ENCODE data around the gene TMIGD2. TPM values are rescaled to one million over a fixed set of nuclear protein-coding genes. Genes with fewer than 3 reads are reported as not detected.
A peak's percentile ranks its signal among the peaks of the same experiment; 100 is the strongest.

Gene TMIGD2
- total and polyA plus RNA-seq, 4 donors: 0.16 to 0.94 (median 0.48) TPM

GRCh38 chr19:4284974-4285373 is 17.2 kb downstream of the TMIGD2 start:
- Histone ChIP-seq H3K9ac (ENCODE audit: low read depth in 1 of 2, low read length in 2 of 2) (peak overlapping the region in 1 of 2 donors; percentile 15), H3K27ac (ENCODE audit: low read depth in 1 of 2, low read length in 2 of 2) (peak overlapping the region in 1 of 2 donors; percentile 17), H3K4me3 (ENCODE audit: low read depth in 1 of 3, low read length in 3 of 3) (peak overlapping the region; percentile 59 to 89 (median 60)), H3K4me1 (ENCODE audit: control insufficient read depth in 4 of 4, insufficient read depth in 4 of 4, low read length in 3 of 4) (peaks cover 0 to 18% (median 11%) of the 10 kb centered on the region in 4 donors), H3K27me3 (ENCODE audit: control insufficient read depth in 4 of 4, insufficient read depth in 4 of 4, low read length in 3 of 4) (no peaks in the 10 kb centered on the region), H3K9me3 (ENCODE audit: control insufficient read depth in 4 of 4, low read length in 3 of 4) (no peaks in the 10 kb centered on the region), H3K36me3 (ENCODE audit: control insufficient read depth in 4 of 4, insufficient read depth in 3 of 4, low read depth in 1 of 4, low read length in 3 of 4) (no peaks in the 10 kb centered on the region)
- WGBS: 49% methylated on average over 6 of the region's 6 CpGs
- no peak for TF ChIP-seq HNF4A (conservative IDR thresholded peaks at IDR 0.05)
- TF ChIP-seq ATF3 (IDR thresholded peaks at IDR 0.05): no peak
- no peak for TF ChIP-seq YY1 (IDR thresholded peaks at IDR 0.05)
- no peak for TF ChIP-seq RXRA (IDR thresholded peaks at IDR 0.05)
- no peak for TF ChIP-seq TAF1 (conservative IDR thresholded peaks at IDR 0.05)
- no peak for TF ChIP-seq HNF4G (IDR thresholded peaks at IDR 0.05)
- no peak for TF ChIP-seq JUND (IDR thresholded peaks at IDR 0.05)
- no peak for TF ChIP-seq REST (IDR thresholded peaks at IDR 0.05)
- TF ChIP-seq SP1 (IDR thresholded peaks at IDR 0.05): no peak
- DNase-seq (ENCODE audit: low spot score): no peak

GRCh38 chr19:4284176-4284958 is 17.8 kb downstream of the TMIGD2 start:
- no peak for DNase-seq (ENCODE audit: low spot score)
- no peaks in the 10 kb centered on the region for H3K27me3 ChIP-seq (ENCODE audit: control insufficient read depth in 4 of 4, insufficient read depth in 4 of 4, low read length in 3 of 4)
- H3K4me3 ChIP-seq (ENCODE audit: low read depth in 1 of 3, low read length in 3 of 3): peak overlapping the region; percentile 59 to 89 (median 60)
- H3K9ac ChIP-seq (ENCODE audit: low read depth in 1 of 2, low read length in 2 of 2): peak overlapping the region in 1 of 2 donors; percentile 15
- TF ChIP-seq MAX (IDR thresholded peaks at IDR 0.05): no peak
- no peak for TF ChIP-seq GABPA (IDR thresholded peaks at IDR 0.05 in 1 of 2, conservative IDR thresholded peaks at IDR 0.05 in 1 of 2)
- TF ChIP-seq JUND (IDR thresholded peaks at IDR 0.05): peak in 1 of 2 donors; percentile 23
- no peak for TF ChIP-seq TAF1 (conservative IDR thresholded peaks at IDR 0.05)
- TF ChIP-seq CTCF (IDR thresholded peaks at IDR 0.05; ENCODE audit: low read depth, low read length, missing input control): no peak
- no peak for TF ChIP-seq REST (IDR thresholded peaks at IDR 0.05)
- TF ChIP-seq YY1 (IDR thresholded peaks at IDR 0.05): peak; percentile 19
- no peak for TF ChIP-seq FOXA2 (IDR thresholded peaks at IDR 0.05)
- TF ChIP-seq RAD21 (IDR thresholded peaks at IDR 0.05): no peak
- TF ChIP-seq HNF4A (conservative IDR thresholded peaks at IDR 0.05): peak; percentile 63 to 75
- peak; percentile 21 for TF ChIP-seq HNF4G (IDR thresholded peaks at IDR 0.05)
- peak; percentile 44 to 62 for TF ChIP-seq RXRA (IDR thresholded peaks at IDR 0.05)
- TF ChIP-seq ZBTB33 (IDR thresholded peaks at IDR 0.05): no peak
- no peak for TF ChIP-seq EGR1 (IDR thresholded peaks at IDR 0.05; ENCODE audit: low read depth in 2 of 2)
- TF ChIP-seq NR2F2 (IDR thresholded peaks at IDR 0.05): no peak
- TF ChIP-seq ATF3 (IDR thresholded peaks at IDR 0.05): peak; percentile 12
- TF ChIP-seq SP1 (IDR thresholded peaks at IDR 0.05): peak; percentile 82
- no peak for TF ChIP-seq FOXA1 (IDR thresholded peaks at IDR 0.05)
- H3K9me3 ChIP-seq (ENCODE audit: control insufficient read depth in 4 of 4, low read length in 3 of 4): no peaks in the 10 kb centered on the region
- 24% methylated on average over 20 of the region's 20 CpGs for WGBS
- H3K36me3 ChIP-seq (ENCODE audit: control insufficient read depth in 4 of 4, insufficient read depth in 3 of 4, low read depth in 1 of 4, low read length in 3 of 4): no peaks in the 10 kb centered on the region
- peaks cover 3 to 24% (median 16%) of the 10 kb centered on the region in 4 donors for H3K4me1 ChIP-seq (ENCODE audit: control insufficient read depth in 4 of 4, insufficient read depth in 4 of 4, low read length in 3 of 4)
- peak overlapping the region; percentile 6 to 17 for H3K27ac ChIP-seq (ENCODE audit: low read depth in 1 of 2, low read length in 2 of 2)
